ENCODE data around the gene RECQL5.
"Not testable (repeated sequence)": the region's sequence is repeated elsewhere in the genome, so short reads cannot be mapped to it uniquely, and the experiment has no call there.

RECQL5 gene

GRCh38 chr17:75650874-75651273 is 16.1 kb downstream of the RECQL5 start:
- in situ Hi-C loops (cut with HindIII; ENCODE audit: low sequenced_read_pairs), result no loop called here

- in situ Hi-C loops (cut with HindIII; ENCODE audit: low sequenced_read_pairs), result no loop called here
These were observed 17.3 kb downstream of the RECQL5 start for GRCh38 chr17:75649687-75650086.

DNA sequence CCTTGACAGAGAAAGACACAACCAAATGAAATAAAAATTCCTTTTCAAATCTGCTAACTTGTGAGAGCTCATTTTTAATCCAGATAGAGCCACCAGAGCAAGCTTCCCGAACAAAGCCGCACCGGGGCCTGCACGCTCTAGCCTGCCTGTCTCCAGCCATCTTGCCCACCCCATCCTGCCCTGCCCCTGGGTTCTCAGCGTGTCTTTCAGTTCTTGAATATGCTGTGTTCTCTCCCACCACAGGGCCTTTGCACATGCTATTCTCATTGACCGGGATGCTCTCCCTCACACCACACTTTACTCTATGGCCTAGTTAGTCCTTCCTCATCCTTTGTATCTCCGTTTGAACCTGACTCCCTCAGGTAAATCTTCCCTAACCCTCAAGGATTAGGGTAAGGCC is 19.0 kb downstream of the RECQL5 start:
- in situ Hi-C loops (cut with HindIII; ENCODE audit: low sequenced_read_pairs), result no loop called here

DNA sequence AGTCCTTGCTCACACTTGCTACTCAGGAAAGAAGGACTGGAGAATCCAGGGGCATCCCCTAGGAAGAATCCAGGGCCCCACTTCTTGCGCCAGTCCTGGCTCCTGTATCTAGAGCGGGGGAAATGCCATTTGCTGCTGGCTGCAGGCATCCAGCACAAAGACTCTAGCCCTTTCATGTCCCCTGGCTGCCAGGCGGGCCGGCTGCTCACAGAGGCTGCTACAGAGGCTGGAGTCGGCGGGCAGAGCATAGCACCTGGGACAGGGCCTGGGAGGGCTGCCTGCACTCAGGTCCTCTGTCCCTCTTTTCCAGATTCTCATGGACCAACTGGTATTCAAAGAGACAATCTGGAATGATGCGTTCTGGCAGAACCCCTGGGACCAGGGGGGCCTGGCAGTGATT is 19.9 kb downstream of the RECQL5 start:
- in situ Hi-C loops (cut with HindIII; ENCODE audit: low sequenced_read_pairs), result no loop called here

DNA sequence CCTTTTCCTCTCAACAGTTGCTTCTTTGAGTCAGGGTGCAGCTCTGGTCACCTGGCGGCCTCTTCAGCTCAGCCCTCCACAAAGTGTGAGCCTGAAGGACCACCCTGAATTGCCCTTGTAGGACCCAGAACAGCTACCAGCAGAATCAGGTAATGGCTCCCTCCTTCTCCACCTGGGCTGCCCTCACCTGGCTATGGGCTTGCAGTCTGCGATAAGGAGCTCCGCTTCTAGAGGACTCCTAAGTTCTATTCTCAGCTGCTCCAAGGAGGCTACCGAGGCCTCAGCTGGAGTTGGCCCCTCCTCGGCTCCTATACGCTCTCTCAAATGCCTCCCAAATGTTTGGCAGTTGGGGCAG is 20.3 kb downstream of the RECQL5 start:
- in situ Hi-C loops (cut with HindIII; ENCODE audit: low sequenced_read_pairs), result no loop called here

- in situ Hi-C loops (cut with HindIII; ENCODE audit: low sequenced_read_pairs), result no loop called here
These were observed 20.9 kb downstream of the RECQL5 start for GRCh38 chr17:75645889-75646637.

- in situ Hi-C loops (cut with HindIII; ENCODE audit: low sequenced_read_pairs), result no loop called here
These were observed 21.5 kb downstream of the RECQL5 start for GRCh38 chr17:75645501-75645888.

GRCh38 chr17:75643643-75644017 is 23.3 kb downstream of the RECQL5 start:
- in situ Hi-C loops (cut with HindIII; ENCODE audit: low sequenced_read_pairs), result no loop called here

- in situ Hi-C loops (cut with HindIII; ENCODE audit: low sequenced_read_pairs), result no loop called here
These were observed 23.9 kb downstream of the RECQL5 start for GRCh38 chr17:75642784-75643642.

DNA sequence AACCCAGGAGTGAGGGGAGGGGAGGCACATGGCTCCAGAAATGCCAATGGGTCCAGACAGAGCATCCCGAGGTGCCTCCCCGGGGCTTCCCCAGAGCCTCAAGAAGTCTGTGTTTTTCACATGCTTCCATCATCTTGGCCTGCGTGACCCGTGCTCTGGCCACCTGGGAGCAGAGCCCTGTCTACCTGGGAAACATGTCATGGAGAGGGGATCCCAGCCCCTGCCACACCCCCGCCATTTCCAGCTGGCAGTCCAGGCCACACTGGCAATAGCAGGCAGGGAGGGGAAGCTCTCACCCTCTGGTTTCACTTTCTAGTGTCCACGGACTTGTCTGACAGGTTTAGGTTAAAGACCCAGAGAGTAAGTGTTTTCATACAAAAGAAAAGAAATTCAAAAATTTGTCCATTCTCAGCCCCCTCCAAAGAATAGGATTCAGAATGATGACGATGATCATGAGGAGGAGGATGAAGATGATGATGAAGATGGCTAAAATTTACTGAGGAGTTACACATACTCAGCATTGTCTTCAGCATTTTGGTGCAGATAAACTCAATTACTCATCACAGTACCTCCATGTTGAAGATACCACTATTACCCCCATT is 24.7 kb downstream of the RECQL5 start:
- in situ Hi-C loops (cut with HindIII; ENCODE audit: low sequenced_read_pairs), result no loop called here

GRCh38 chr17:75641343-75641742 is 25.6 kb downstream of the RECQL5 start:
- in situ Hi-C loops (cut with HindIII; ENCODE audit: low sequenced_read_pairs), result no loop called here

GRCh38 chr17:75640556-75641119 is 26.3 kb downstream of the RECQL5 start:
- in situ Hi-C loops (cut with HindIII; ENCODE audit: low sequenced_read_pairs), result no loop called here

GRCh38 chr17:75639771-75640555 is 27.0 kb downstream of the RECQL5 start:
- in situ Hi-C loops (cut with HindIII; ENCODE audit: low sequenced_read_pairs), result no loop called here

DNA sequence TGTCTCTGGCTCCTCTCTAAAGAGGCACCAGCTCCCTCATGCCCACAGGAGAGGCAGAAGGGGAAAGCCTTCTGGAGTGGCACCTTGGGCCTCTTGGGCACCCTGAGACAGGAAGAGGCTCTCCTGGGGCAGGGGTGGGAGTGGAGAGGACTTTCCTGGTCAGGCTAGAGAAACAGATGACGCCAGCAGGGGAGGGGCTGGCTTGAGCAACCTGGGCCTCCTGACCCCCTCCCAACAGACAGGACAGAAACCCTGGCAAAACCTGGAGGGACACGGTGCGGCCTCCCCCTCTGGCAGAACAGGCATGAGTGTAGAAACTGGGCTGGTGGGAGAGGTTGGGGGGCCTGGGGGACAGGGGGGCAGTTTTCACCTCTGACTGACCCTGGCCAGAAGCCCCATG is 27.6 kb downstream of the RECQL5 start:
- in situ Hi-C loops (cut with HindIII; ENCODE audit: low sequenced_read_pairs), result no loop called here

DNA sequence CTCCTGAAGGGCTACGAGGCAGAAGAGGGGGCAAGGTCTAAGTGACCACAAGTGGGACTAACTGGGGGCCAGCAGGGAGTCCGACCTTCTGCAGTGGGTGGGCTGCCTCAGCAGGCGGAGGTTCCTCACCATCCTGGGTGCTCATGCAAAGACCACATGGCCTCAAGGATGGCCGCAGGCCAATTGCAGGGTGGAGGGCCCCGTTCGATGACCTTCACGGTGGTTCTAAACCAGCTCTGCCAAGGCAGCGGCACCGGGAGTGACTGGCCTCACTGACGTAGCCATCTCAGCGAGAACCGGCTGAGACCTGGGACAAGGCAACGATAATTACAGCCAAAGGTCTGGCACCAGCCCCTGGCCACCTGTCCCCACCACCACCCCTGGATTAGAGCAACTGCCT is 28.1 kb downstream of the RECQL5 start:
- in situ Hi-C loops (cut with HindIII; ENCODE audit: low sequenced_read_pairs), result no loop called here

GRCh38 chr17:75638039-75638438 is 28.9 kb downstream of the RECQL5 start:
- in situ Hi-C loops (cut with HindIII; ENCODE audit: low sequenced_read_pairs), result not testable (repeated sequence)

DNA sequence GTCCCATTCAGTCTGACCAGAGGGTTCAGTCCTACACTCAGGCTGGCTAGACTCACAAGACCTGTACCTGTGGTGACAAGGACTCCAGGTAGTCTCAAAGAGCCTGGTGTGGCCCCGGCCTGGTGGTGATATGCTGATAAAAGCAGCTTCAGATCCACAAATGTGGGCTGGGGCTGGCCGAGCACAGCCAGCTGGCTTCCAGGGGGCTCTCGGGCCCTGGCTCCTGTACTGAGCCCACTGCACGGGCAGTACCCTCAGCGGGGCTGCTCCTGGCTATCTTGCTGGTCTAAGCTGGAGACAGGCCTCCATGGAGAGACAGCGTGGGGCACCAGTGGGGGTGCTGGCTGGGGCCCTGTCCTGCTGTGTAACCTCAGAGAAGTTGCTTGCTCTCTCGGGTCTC is 29.4 kb downstream of the RECQL5 start:
- in situ Hi-C loops (cut with HindIII; ENCODE audit: low sequenced_read_pairs), result no loop called here

DNA sequence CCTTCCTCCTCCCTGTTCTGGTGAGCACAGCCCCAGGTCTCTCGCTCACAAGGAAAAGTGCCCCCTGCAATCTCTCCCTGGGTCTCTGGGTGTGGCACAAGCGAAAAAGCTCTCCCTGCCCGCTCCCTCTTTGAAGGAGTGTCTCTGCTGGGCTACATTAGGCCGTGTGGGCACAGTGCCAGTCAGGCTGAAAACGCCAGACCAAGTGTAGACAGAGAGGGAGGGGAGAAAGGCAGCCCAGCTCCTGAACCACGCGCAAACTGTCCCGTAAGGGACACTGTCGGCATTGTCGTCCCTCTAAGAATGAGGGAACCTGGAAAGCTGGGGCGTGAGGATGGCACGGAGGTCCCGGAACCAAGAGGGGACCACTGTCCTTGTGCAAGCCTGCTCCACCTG is 29.8 kb downstream of the RECQL5 start:
- in situ Hi-C loops (cut with HindIII; ENCODE audit: low sequenced_read_pairs), result no loop called here

DNA sequence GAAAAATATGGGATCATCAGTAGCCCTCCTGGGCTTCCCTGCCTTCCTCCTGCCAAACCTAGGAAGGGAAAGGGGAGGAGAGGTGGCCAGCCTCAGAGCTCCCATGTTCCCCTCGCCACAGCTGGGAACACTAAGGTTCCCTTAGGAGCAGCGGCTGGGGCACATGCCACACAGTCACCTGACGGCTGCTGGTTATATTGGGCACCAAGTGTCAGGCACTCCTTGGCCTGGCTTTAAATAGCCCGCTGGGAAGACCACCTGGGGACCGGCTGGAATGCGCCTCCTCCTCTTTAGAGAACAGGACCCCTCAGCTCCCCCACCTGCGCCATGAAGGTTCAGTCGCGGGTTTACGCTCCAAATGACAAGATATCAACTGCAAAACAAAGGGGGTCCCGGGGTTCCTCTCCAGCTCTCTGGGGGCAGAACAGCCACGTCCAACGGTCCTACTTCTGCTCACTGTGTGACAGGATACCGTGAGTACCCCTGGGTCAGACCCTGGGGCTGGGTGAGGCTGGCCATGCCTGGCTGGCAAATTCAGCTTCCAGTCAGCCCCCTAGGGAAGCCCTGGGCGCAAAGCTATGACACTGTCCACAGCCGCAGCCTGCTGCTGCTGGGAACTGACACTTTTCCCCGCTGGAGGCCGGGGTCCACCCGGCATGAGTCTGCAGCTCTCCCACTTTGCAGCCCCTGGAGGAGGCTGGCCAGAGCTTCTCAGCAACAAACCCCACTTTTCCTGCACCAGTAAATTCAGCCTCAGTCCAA is 30.4 kb downstream of the RECQL5 start:
- in situ Hi-C loops (cut with HindIII; ENCODE audit: low sequenced_read_pairs), result no loop called here

DNA sequence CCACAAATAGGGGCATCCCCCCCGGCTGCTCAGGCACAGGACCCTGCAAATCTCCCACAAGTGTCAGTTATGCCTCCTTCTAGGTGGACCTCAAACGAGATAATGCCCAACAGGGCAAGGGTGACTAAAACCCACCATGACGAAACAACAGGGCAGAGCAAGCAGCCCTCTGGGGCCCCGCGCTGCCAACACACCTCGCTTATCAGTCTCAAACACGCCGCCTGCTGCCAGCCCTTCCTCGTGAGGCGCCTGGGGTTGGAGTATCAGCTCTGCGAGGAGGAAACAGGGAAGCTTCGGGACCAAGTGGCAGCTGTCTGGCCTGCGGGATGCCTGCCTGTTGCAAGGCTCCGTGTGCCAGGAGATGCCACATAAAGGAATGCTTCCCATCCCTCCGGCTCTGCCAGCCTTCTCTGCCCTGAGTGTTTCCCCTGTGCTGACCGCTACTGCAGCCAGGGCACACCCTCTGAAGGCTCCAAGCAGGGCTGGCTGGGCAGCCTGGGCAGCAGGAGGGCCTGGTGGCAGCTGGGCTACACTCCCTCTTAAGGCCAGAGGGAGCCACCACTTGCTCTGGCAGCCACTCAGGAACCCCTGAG is 31.2 kb downstream of the RECQL5 start:
- in situ Hi-C loops (cut with HindIII; ENCODE audit: low sequenced_read_pairs), result no loop called here

Measured in DLD1 (cell line).